Stimulated activated CD4-positive, alpha-beta T cell treated with anti-CD3 and anti-CD28 coated beads, Interleukin-12 subunit alpha, Interleukin-12 subunit beta, amount 100 ng/mL, for 4 hours (primary cell): ENCODE results near the gene CD300H.
"Not testable (repeated sequence)": the region's sequence is repeated elsewhere in the genome, so short reads cannot be mapped to it uniquely, and the experiment has no call there.

Experiments used
- DNase-seq: peaks from one replicate; pipeline ENCODE4 v3.0.0-alpha.2; 2020

Gene CD300H

DNA sequence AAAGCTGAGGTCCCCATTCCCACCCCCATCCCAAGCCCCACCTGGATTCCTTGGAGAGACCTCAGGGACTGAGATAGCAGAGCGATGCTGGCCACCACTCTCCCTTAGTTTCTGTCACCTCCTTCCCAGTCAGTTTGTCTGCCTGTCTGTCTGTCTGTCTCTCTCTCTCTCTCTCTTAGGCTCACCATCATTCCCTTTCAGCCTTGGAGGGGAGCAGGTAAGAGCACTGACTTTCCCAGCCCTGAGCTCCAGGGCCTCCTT, 41.9 kb downstream of the CD300H start:
- DNase-seq: no peak

DNA sequence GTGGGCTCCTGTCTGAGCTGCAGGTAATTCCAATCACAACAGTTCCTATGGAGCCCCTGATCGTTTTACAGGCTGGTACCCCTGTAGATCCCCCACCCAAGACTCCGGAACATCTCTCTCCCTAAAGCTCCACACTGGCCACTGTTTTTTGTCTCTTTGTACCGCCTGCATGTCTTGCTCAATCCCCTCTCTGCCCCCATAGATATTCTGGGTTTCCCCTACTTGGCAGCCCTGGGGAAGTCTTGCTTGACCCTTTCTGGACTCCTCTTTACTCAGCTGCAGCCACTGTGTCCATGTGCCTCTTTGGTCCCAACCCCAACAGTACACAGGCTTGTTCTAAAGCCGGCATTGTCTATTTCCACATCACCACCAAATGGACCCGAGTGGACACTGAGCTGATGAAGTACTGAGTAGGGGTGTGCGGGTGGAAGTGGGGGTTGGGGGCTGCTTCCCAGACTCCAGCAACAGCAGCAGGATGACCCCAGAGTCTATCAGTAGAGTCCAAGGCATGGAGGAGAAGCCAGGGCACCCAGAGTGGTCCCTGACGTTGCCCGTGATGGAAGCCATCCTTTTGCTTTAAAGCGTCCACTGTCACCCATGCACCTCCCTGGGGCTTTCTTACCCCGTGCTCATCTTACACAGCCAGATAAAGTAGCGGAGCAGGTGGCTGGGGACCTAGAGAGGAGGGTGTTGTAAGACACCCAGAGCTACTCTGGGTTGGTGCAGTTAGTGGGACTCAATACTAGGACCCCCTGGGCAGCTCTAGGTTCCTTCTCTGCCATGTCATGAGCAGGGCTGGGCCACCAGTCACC, 42.5 kb downstream of the CD300H start:
- no peak for DNase-seq

DNA sequence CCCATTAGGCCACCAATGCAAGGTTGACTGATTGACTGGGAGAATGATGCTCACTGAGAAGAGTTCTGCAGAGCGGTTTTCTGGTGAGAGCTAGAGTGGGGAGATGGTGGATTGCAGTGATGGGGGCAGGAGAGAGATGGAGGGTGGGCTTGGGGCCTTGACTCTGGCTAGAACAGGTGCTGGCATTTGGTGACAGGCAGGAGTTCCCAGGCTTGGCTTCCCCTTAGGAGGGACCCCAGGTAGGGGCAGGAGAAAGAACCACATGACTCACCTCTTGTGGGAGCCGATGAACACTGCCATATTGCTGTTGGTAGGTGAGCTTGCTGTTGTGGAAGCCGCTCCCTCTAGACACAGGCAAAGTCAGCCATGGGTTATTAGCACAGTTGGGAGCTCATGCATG, 44.0 kb downstream of the CD300H start:
- no peak for DNase-seq

DNA sequence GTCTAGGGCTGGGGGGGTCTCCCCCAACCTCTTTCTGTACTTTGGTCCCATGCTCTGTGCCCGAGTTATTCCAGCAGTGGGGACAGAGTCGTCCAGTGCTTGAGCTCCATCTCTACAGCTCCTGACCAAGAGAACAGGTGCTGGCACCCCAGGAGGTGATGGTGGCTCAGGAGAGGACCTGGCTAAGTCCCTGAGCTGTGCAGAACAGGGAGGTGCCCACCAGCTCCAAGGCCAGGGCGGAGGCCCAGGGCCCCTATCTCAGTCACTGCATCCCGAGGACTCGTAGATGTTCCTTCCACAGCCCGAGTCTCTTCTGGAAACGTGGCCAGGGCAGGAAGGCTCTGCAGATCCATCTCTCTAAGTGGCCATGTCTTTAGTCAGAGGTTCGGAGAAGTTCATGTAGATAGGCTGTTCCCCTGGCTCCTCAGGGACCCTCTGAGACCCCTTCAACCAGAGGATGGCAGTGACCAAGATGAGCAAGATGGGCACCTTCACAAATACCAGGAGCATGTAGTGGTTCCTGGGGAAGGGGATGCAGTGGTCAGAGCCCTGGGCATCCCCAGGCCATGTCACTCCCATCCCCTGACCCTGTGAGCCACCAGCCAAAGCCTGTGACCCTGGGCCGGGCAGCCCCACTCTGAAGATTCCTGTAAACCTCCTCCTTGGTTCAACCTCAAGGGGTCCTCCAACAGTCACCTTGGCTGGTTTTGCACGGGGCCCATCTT, 44.8 kb downstream of the CD300H start:
- no peak for DNase-seq

DNA sequence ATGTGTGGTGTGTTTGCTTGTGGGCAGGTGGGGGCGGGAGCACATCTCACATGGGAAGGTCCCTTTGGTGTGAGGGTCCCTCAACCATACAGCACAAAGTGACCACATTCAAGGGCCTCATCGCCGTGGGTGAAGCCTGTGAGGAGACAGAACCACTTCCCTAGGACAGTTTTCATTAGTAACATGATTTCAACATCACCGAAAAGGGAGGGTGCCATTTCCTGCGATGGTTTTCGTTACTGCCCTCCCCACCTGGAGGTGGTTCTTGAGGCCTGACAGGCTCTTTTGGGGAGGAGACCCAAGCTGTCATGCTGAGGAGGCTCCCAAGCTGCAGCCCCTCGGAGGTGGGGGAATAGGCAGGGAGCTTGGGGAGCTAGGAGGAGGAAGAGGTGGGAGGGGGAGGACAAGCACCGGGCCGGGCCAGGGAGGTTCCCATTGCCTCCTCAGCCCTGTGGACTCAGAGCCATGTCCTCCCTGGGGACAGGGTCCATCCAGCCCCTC, 45.6 kb downstream of the CD300H start:
- DNase-seq: no peak

DNA sequence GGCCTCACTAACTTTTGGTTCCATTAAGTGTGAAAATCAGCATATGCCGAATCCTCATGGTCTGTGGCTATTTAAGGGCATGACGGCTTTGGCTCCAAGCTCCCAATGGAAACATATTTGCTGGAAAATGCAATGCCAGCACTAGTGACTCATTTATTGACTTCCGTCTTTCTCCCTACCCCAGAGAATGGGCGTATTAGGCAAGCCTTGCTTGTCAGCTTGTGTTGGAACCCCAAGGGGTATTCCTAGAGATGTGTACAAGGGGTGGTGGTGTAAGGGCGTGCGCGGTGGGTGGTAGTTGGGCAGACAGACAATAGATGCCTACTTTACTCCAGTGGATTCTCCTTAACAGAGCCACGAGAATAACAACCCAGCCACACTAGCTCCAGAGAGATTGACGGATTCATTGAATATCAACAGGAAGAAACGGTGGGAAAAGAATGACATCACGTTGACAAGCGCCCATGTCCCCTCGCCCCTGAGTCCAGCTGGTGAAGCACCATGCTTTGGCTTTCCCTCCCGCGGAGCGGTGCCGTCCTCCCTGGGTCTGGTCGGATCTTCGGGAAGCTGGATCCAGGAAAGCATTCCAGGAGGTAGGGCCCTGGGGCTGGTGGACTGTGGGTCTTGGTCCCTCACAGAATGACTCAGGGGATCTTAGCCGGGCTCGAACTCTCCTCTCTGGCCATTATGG, 46.4 kb downstream of the CD300H start:
- DNase-seq: no peak

DNA sequence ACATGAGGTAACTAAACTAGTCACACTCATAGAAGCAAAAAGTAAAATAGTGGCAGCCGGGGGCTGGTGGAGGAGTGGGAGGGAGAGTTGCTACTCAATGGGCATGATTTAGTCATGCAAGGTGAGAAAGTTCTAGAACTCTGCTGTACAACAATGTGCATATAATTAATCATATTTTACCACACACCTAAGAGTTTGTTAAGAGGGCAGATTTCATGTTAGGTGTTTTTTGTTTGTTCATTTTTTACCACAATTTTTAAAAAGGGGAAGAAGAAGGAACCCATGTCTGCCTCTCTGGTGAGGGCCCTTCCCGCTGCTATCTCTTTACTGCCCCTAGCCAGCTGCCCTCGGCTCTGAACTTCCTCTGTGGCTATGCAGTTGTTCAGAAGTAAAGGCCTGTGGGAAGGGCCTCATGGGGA, 47.3 kb downstream of the CD300H start:
- no peak for DNase-seq

DNA sequence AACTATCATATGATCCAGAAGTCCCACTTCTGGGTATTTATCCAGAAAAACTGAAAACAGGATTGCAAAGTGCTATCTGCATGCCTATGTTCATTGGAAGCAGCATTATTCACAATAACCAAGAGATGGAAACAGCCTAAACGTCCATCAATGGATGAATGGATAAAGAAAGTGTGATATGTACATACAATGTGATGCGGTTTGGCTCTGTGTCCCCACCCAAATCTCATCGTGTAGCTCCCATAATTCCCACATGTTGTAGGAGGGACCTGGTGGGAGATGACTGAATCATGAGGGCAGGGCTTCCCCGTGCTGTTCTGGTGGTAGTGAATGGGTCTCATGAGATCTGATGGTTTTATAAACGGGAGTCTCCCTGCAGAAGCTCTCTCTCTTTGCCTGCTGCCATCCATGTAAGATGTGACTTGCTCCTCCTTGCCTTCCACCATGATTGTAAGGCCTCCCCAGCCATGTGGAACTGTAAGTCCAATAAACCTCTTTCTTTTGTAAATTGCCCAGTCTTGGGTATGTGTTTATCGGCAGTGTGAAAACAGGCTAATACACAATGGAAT, 48.8 kb downstream of the CD300H start:
- DNase-seq: not testable (repeated sequence)

DNA sequence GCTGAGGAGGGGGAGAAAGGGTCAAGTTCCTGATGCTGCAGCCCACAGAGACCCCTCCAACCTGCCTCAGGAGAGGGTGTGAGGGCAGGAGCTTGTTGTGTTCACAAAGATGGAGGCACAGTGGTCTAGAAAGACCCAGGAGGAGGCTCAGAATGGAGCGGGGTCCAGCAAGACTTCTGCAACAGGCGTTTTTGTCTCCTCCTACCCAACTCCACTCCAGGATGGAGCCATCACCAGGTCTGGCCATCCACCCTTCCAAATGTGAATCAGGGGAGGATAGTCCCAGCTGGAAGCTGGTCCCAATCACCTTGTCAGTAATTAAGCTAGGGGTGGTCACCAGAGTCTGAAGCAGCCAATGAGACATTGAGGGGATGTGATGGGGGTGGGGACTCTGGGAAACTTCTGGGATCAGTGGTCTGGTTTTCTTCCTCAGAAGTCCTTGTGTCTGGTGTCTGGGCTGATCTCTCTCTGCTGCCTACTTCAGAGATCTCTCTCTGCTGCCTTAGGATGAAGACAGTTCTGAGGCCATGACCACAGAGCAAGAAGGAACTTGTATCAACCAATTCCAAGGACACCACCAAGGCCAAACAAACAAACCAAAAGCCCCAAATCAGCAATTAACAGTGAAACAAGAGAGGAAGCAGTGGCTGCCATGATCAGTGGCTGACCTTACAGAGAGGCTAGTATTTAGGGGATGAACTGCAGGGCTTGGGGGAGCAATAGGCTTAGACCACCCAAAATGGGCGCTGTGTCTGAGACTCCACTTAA, 50.6 kb downstream of the CD300H start:
- DNase-seq: no peak

DNA sequence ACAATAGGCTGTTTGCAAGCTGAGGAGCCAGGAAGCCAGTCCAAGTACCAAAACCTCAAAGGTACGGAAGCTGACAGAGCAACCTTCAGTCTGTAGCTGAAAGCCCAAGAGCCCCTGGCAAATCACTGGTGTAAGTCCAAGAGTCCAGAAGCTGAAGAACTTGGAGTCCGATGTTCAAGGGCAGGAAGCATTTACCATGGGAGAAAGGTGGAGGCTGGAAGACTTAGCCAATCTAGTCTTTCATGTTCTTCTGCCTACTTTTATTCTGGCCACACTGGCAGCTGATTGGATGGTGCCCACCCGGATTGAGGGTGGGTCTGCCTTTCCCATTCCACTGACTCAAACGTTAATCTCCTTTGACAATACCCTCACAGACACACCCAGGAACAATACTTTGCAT, 51.4 kb downstream of the CD300H start:
- DNase-seq: no peak

DNA sequence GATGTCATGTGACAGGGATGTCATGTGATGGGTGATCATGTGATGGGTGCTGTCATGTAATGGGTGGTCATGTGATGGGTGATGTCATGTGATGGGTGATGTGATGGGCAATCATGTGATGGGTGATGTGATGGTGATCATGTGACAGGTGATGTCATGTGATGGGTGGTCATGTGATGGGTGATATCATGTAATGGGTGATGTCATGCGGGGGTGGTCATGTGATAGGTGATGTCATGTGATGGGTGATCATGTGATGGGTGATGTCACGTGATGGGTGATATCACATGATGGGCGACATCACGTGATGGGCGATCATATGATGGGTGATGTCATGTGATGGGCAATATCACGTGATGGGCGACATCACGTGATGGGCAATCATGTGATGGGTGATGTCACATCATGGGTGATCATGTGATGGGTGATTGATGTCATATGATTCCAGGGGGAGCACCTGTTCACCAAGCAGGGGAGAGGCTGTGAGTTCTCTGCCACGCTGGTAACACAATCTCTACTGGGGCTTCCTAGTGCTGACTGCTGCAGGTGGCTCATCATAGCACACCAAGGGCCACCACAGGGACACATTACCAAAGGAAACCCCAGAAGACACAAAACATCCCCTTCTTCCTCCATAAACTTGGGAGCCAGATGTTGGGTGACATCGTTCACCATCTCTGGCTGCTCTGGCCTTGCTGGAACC, 52.5 kb downstream of the CD300H start:
- no peak for DNase-seq

DNA sequence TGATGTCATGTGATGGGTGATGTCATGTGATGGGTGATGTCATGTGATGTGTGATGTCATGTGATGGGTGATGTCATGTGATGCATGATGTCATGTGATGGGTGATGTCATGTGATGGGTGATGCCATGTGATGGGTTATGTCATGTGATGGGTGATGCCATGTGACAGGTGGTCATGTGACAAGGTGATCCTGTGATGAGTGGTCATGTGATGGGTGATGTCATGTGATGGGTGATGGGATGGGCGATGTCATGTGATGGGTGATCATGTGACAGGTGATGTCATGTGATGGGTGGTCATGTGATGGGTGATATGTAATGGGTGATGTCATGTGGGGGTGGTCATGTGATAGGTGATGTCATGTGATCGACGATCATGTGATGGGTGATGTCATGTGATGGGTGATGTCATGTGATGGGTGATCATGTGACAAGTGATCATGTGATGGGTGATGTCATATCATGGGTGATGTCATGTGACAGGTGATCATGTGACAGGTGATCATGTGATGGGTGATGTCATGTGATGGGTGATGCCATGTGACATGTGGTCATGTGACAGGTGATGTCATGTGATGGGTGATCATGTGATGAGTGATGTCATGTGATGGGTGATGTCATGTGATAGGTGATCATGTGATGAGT, 53.2 kb downstream of the CD300H start:
- no peak for DNase-seq

DNA sequence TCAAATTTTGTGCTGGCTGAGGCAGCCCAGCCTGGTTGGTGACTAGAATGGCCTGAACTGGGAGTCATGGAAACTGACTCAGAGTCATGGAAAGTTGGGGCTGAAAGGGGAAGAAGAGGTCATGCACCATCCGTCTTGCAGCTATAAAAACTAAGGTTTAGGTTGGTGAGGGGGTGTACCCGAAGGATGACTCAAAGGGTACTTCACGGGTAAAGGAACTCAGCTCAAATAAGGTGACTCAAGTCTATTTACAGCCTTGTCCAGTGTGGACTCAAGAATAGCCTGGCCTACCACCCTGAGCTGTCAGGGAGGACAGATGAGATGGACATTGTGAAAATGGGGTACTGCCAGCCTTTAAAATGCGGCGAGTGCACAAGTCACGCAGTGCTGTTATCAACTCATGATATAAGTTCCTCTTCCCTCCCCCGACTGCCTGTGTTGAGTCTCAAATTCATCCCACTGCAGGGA, 54.7 kb downstream of the CD300H start:
- no peak for DNase-seq

DNA sequence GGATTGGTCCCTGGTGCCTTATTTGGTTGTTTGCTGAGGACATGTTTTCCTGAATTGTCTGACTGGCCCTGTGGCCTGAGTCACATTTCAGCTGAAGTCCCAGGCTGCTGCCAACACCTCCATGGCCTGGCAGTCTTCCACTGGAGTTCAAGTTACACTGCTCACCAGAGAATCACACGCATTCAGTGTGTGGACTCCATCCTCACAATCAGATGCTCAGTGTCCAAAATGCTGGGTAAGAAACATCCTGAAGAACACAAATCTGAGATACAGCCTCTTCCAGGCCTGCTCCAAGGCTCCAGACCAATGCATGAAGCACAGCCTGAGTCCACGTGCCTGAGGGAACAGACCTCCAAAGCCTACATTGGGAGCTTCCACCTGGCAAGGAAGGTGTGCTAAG, 55.3 kb downstream of the CD300H start:
- no peak for DNase-seq
